ENCODE results near the gene ABCC12.

GRCh38 chr16:48126801-48127644, 28.8 kb downstream of the ABCC12 start:
- TF ChIP-seq CTCF (IDR thresholded peaks at IDR 0.05; ENCODE audit: insufficient read depth, low read length) = no peak
- no peak for TF ChIP-seq GABPA (IDR thresholded peaks at IDR 0.05; ENCODE audit: low read depth)
